HUES6 (cell line): ENCODE measurements around the gene NLGN3.

Experiments used
- H3K27ac ChIP-seq: 2 replicates; pipeline ENCODE4 v1.7.0; 2013; ENCODE audit warnings: low read depth, mild to moderate bottlenecking, low read length, inconsistent platforms
- H3K27me3 ChIP-seq: 2 replicates; pipeline ENCODE4 v1.6.1; 2013; ENCODE audit warnings: low read length; ENCODE audit not compliant: control insufficient read depth, insufficient read depth
- H3K36me3 ChIP-seq: 2 replicates; pipeline ENCODE4 v1.6.1; 2013; ENCODE audit warnings: low read length; ENCODE audit not compliant: control insufficient read depth, insufficient read depth
- H3K4me1 ChIP-seq: 2 replicates; pipeline ENCODE4 v1.6.1; 2013; ENCODE audit warnings: low read length; ENCODE audit not compliant: control insufficient read depth, insufficient read depth
- H3K4me3 ChIP-seq: 2 replicates; pipeline ENCODE4 v1.5.1; 2013; ENCODE audit warnings: low read depth, low read length
- H3K9ac ChIP-seq: one replicate; pipeline ENCODE4 v1.6.1; 2013; ENCODE audit warnings: mild to moderate bottlenecking, low read length
- H3K9me3 ChIP-seq: 2 replicates; pipeline ENCODE4 v1.6.1; 2013; ENCODE audit warnings: low read depth, low read length; ENCODE audit not compliant: control insufficient read depth, insufficient read depth

NLGN3 gene

GRCh38 chrX:71212536-71212935, 67.9 kb downstream of the NLGN3 start:
- Histone ChIP-seq H3K27me3 (no peaks in the 10 kb centered on the region), H3K4me1 (peaks cover 9% of the 10 kb centered on the region), H3K36me3 (no peaks in the 10 kb centered on the region), H3K27ac (no peak overlapping the region), H3K4me3 (no peak overlapping the region), H3K9ac (no peak overlapping the region), H3K9me3 (peaks cover 2% of the 10 kb centered on the region; the same call in 1 of the 2 replicates)

- Histone ChIP-seq H3K9me3 (peaks cover 2% of the 10 kb centered on the region; the same call in 1 of the 2 replicates), H3K27ac (no peak overlapping the region), H3K27me3 (no peaks in the 10 kb centered on the region)
These were observed 69.5 kb downstream of the NLGN3 start for GRCh38 chrX:71214152-71214551.

GRCh38 chrX:71214604-71215337, 70.1 kb downstream of the NLGN3 start:
- peaks cover 2% of the 10 kb centered on the region; the same call in 1 of the 2 replicates for H3K9me3 ChIP-seq
- H3K27me3 ChIP-seq, result no peaks in the 10 kb centered on the region
- H3K4me1 ChIP-seq, result peaks cover 9% of the 10 kb centered on the region
- H3K9ac ChIP-seq, result no peak overlapping the region
- no peak overlapping the region for H3K27ac ChIP-seq
- H3K36me3 ChIP-seq, result no peaks in the 10 kb centered on the region
- H3K4me3 ChIP-seq, result no peak overlapping the region

More at GRCh38 chrX:71214152-71214551, 69.5 kb downstream of the NLGN3 start:
- H3K4me3 ChIP-seq, result no peak overlapping the region
- H3K4me1 ChIP-seq, result peaks cover 9% of the 10 kb centered on the region
- H3K36me3 ChIP-seq, result no peaks in the 10 kb centered on the region
- H3K9ac ChIP-seq, result no peak overlapping the region

GRCh38 chrX:71215338-71215912, 70.8 kb downstream of the NLGN3 start:
- no peaks in the 10 kb centered on the region for H3K36me3 ChIP-seq
- H3K4me1 ChIP-seq, result peaks cover 9% of the 10 kb centered on the region
- no peak overlapping the region for H3K27ac ChIP-seq
- no peaks in the 10 kb centered on the region for H3K27me3 ChIP-seq
- H3K9ac ChIP-seq, result no peak overlapping the region
- peaks cover 2% of the 10 kb centered on the region; the same call in 1 of the 2 replicates for H3K9me3 ChIP-seq
- H3K4me3 ChIP-seq, result no peak overlapping the region

GRCh38 chrX:71216485-71216884, 71.8 kb downstream of the NLGN3 start:
- peaks cover 9% of the 10 kb centered on the region for H3K4me1 ChIP-seq

GRCh38 chrX:71217298-71217697, 72.7 kb downstream of the NLGN3 start:
- no peak overlapping the region for H3K27ac ChIP-seq

More at GRCh38 chrX:71216485-71216884, 71.8 kb downstream of the NLGN3 start:
- Histone ChIP-seq H3K36me3 (no peaks in the 10 kb centered on the region), H3K27me3 (no peaks in the 10 kb centered on the region), H3K27ac (no peak overlapping the region), H3K9me3 (peaks cover 2% of the 10 kb centered on the region; the same call in 1 of the 2 replicates), H3K4me3 (no peak overlapping the region), H3K9ac (peak overlapping the region; percentile 3)

More at GRCh38 chrX:71217298-71217697, 72.7 kb downstream of the NLGN3 start:
- Histone ChIP-seq H3K4me3 (no peak overlapping the region), H3K9ac (no peak overlapping the region), H3K36me3 (no peaks in the 10 kb centered on the region), H3K27me3 (no peaks in the 10 kb centered on the region), H3K9me3 (peaks cover 2% of the 10 kb centered on the region; the same call in 1 of the 2 replicates), H3K4me1 (peaks cover 9% of the 10 kb centered on the region)
